Stimulated activated CD8-positive, alpha-beta memory T cell treated with anti-CD3 and anti-CD28 coated beads, Interleukin-7, amount 100 ng/mL, for 48 hours (primary cell): Measurements from ENCODE around the gene DNM1.
"Not testable (repeated sequence)": the region's sequence is repeated elsewhere in the genome, so short reads cannot be mapped to it uniquely, and the experiment has no call there.

Experiments
- DNase-seq, 2 donors: peaks; one replicate each; pipeline ENCODE4 v3.0.0-alpha.2; 2020; ENCODE audit warnings: low read depth in 1 of 2; ENCODE audit errors: extremely low read depth in 1 of 2

DNM1 gene

GRCh38 chr9:128271512-128271911, 68.3 kb downstream of the DNM1 start:
- DNase-seq, result no peak

- no peak for DNase-seq
These were observed 71.1 kb downstream of the DNM1 start for GRCh38 chr9:128274245-128274644.

GRCh38 chr9:128275198-128276007, 72.2 kb downstream of the DNM1 start, which contains the start of gene GOLGA2:
GOLGA2 (minus strand) TSS chr9:128276007; CDS start chr9:128275976, 31 bp downstream.
- no peak for DNase-seq

GRCh38 chr9:128276008-128276573, 72.9 kb downstream of the DNM1 start, which contains the start of gene SWI5:
SWI5 (plus strand) TSS chr9:128276276.
- peak; percentile 99 to 100 for DNase-seq

GRCh38 chr9:128276574-128277270, 73.5 kb downstream of the DNM1 start:
- DNase-seq, result no peak

- DNase-seq, result not testable (repeated sequence)
These were observed 76.2 kb downstream of the DNM1 start for GRCh38 chr9:128279088-128280073.

GRCh38 chr9:128280084-128280622, 77.0 kb downstream of the DNM1 start:
- DNase-seq, result no peak

- no peak for DNase-seq
These were observed 79.3 kb downstream of the DNM1 start for GRCh38 chr9:128282500-128282899.

GRCh38 chr9:128285033-128285784, 82.0 kb downstream of the DNM1 start:
- DNase-seq, result no peak

GRCh38 chr9:128286440-128286839, 83.3 kb downstream of the DNM1 start:
- no peak for DNase-seq

- DNase-seq, result no peak
These were observed 85.3 kb downstream of the DNM1 start for GRCh38 chr9:128288273-128289004.

- no peak for DNase-seq
These were observed 88.8 kb downstream of the DNM1 start for GRCh38 chr9:128292009-128292408.

GRCh38 chr9:128293091-128293490, 89.9 kb downstream of the DNM1 start:
- no peak for DNase-seq

GRCh38 chr9:128294142-128294541, 91.0 kb downstream of the DNM1 start:
- no peak for DNase-seq

GRCh38 chr9:128296340-128297220, 93.4 kb downstream of the DNM1 start:
- DNase-seq, result no peak

GRCh38 chr9:128297221-128297773, 94.1 kb downstream of the DNM1 start:
- no peak for DNase-seq
